Parathyroid adenoma (tissue), 2 donors: Measurements from ENCODE around the gene ANO6.

Source experiments
- H2AFZ ChIP-seq: fragments of 300-600 bp; sonication (generic); one replicate; pipeline ENCODE4 v1.7.0; 2017; ENCODE audit warnings: antibody characterized with exemption, mild to moderate bottlenecking
- H3K27ac ChIP-seq: fragments of 300-600 bp; sonication (generic); one replicate; pipeline ENCODE4 v1.7.0; 2017
- H3K27me3 ChIP-seq: fragments of 300-600 bp; sonication (generic); one replicate; pipeline ENCODE4 v1.7.0; 2017; ENCODE audit warnings: low read length; ENCODE audit not compliant: control insufficient read depth, insufficient read depth
- H3K36me3 ChIP-seq: fragments of 300-600 bp; sonication (generic); one replicate; pipeline ENCODE4 v1.7.0; 2017; ENCODE audit warnings: low read length; ENCODE audit not compliant: control insufficient read depth, insufficient read depth
- H3K4me1 ChIP-seq: fragments of 300-600 bp; sonication (generic); one replicate; pipeline ENCODE4 v1.7.0; 2017; ENCODE audit warnings: control low read depth
- H3K4me2 ChIP-seq: fragments of 300-600 bp; sonication (generic); one replicate; pipeline ENCODE4 v1.7.0; 2017; ENCODE audit warnings: low read length
- H3K4me3 ChIP-seq: fragments of 300-600 bp; sonication (generic); one replicate; pipeline ENCODE4 v1.7.0; 2017; ENCODE audit warnings: low read depth, low read length
- H3K79me2 ChIP-seq: fragments of 300-600 bp; sonication (generic); one replicate; pipeline ENCODE4 v1.7.0; 2017; ENCODE audit warnings: control low read depth
- H3K9ac ChIP-seq: fragments of 300-600 bp; sonication (generic); one replicate; pipeline ENCODE4 v1.7.0; 2017; ENCODE audit warnings: mild to moderate bottlenecking
- H3K9me3 ChIP-seq: fragments of 300-600 bp; sonication (generic); one replicate; pipeline ENCODE4 v1.7.0; 2017; ENCODE audit warnings: low read length; ENCODE audit not compliant: control insufficient read depth
- CTCF ChIP-seq: fragments of 300-600 bp; sonication (generic); IDR thresholded peaks from one replicate; pipeline ENCODE4 v1.7.0; 2017; ENCODE audit warnings: antibody characterized with exemption, mild to moderate bottlenecking
- donor health status: primary hyperparathyroidism.

Gene ANO6

GRCh38 chr12:45349916-45350315, 134.0 kb downstream of the ANO6 start:
- H3K9ac ChIP-seq, result no peak overlapping the region
- no peak for TF ChIP-seq CTCF
- H3K27ac ChIP-seq, result no peak overlapping the region
- H3K79me2 ChIP-seq, result peaks cover 3% of the 10 kb centered on the region
- H3K27me3 ChIP-seq, result no peaks in the 10 kb centered on the region
- H3K4me1 ChIP-seq, result peaks cover 9% of the 10 kb centered on the region
- H3K36me3 ChIP-seq, result no peaks in the 10 kb centered on the region
- no peak overlapping the region for H2AFZ ChIP-seq
- H3K4me3 ChIP-seq, result no peak overlapping the region
- no peaks in the 10 kb centered on the region for H3K9me3 ChIP-seq
- H3K4me2 ChIP-seq, result no peak overlapping the region

- Histone ChIP-seq H3K9me3 (no peaks in the 10 kb centered on the region), H3K36me3 (no peaks in the 10 kb centered on the region), H3K4me2 (no peak overlapping the region)
Observed at GRCh38 chr12:45350861-45351260, 135.0 kb downstream of the ANO6 start.

DNA sequence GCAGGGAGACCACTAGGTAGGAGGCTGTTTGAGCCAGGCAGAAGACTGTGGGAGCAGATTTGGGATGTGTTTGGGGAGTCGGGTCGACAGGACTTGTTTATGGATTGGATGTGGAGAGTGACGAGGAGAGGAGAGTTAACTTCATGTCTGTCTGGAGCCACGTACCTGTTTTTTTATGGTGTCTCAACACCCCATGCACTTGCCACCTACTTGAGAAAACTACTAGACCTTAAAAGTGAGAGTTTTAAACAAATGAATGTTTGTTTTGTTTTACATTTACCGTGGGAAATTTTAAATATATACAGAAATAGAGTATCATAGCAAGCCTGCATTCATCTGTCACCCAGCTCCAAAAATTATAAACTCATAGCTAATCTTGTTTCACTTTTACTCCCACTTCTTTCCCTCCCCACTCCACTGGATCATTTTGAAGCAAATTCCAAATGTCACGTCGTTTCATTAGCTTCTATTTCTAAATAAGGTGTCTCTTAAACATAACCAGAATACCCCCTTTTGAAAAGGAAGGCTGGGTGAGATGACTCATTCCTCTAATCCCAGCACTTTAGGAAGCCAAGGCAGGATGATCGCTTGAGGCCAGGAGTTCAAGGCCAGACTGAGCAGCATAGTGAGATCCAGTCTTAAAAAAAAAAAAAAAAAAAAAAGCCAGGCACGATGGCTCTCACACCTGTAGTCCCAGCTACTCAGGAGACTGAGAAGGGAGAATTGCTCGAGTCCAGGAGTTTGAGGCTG, 136.2 kb downstream of the ANO6 start:
- H3K4me3 ChIP-seq, result no peak overlapping the region
- no peak overlapping the region for H3K27ac ChIP-seq
- no peaks in the 10 kb centered on the region for H3K36me3 ChIP-seq
- no peak overlapping the region for H2AFZ ChIP-seq
- no peak for TF ChIP-seq CTCF
- H3K79me2 ChIP-seq, result no peaks in the 10 kb centered on the region
- H3K4me1 ChIP-seq, result peaks cover 19% of the 10 kb centered on the region
- H3K9ac ChIP-seq, result no peak overlapping the region
- no peaks in the 10 kb centered on the region for H3K27me3 ChIP-seq
- no peaks in the 10 kb centered on the region for H3K9me3 ChIP-seq
- H3K4me2 ChIP-seq, result no peak overlapping the region

More at GRCh38 chr12:45350861-45351260, 135.0 kb downstream of the ANO6 start:
- H3K9ac ChIP-seq, result no peak overlapping the region
- no peak overlapping the region for H2AFZ ChIP-seq
- H3K4me3 ChIP-seq, result no peak overlapping the region
- H3K79me2 ChIP-seq, result peaks cover 3% of the 10 kb centered on the region
- peaks cover 13% of the 10 kb centered on the region for H3K4me1 ChIP-seq
- TF ChIP-seq CTCF, result no peak
- no peaks in the 10 kb centered on the region for H3K27me3 ChIP-seq
- H3K27ac ChIP-seq, result no peak overlapping the region

DNA sequence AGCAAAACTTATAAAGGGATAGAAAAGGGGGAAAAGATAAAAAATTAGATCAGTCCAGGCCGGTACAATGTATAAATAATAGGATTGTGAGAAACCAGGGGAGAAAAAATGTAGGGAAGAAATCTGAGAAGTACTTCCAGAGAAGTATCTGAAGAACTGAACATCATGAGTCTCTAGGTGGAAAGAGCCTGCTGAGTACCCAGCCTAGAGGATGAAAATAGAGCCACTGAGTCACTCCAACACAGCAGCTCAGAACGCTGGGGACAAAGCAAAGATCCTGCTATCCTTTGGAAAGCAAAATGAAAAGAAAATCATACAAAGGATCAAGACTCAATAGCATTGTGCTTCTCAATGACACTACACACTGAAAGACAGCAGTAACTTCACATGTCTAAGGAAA, 138.0 kb downstream of the ANO6 start:
- Histone ChIP-seq H3K79me2 (no peaks in the 10 kb centered on the region), H3K36me3 (no peaks in the 10 kb centered on the region), H3K9me3 (no peaks in the 10 kb centered on the region), H3K4me2 (no peak overlapping the region), H2AFZ (no peak overlapping the region), H3K27me3 (no peaks in the 10 kb centered on the region), H3K4me1 (peaks cover 29% of the 10 kb centered on the region), H3K4me3 (no peak overlapping the region), H3K27ac (no peak overlapping the region), H3K9ac (no peak overlapping the region)
- no peak for TF ChIP-seq CTCF

GRCh38 chr12:45354399-45354798, 138.5 kb downstream of the ANO6 start:
- TF ChIP-seq CTCF, result no peak
- Histone ChIP-seq H3K4me1 (peaks cover 29% of the 10 kb centered on the region), H3K79me2 (no peaks in the 10 kb centered on the region), H3K27ac (no peak overlapping the region), H2AFZ (no peak overlapping the region), H3K9me3 (no peaks in the 10 kb centered on the region), H3K4me3 (no peak overlapping the region), H3K36me3 (no peaks in the 10 kb centered on the region), H3K4me2 (no peak overlapping the region), H3K27me3 (no peaks in the 10 kb centered on the region), H3K9ac (no peak overlapping the region)
